ENCODE data around the gene CAPS2.

GRCh38 chr12:75329918-75330826 lies at the start of gene CAPS2:
- TF ChIP-seq YY1 (IDR thresholded peaks at IDR 0.05; ENCODE audit: insufficient read depth, insufficient read length) (no peak), SUZ12 (IDR thresholded peaks at IDR 0.05; ENCODE audit: extremely low read depth, insufficient read depth, insufficient read length) (no peak), ZNF274 (IDR thresholded peaks at IDR 0.05; ENCODE audit: low read depth, low read length) (no peak)
